Ishikawa (cell line): ENCODE data around the gene SLC6A12.

Experiments
- EP300 ChIP-seq: IDR thresholded peaks from 2 replicates; pipeline ENCODE4 v1.6.1; 2012; ENCODE audit warnings: borderline replicate concordance
- TAF1 ChIP-seq: IDR thresholded peaks from 2 replicates; pipeline ENCODE4 v1.6.1; 2012; ENCODE audit warnings: low read depth, mild to moderate bottlenecking
- YY1 ChIP-seq: IDR thresholded peaks from 2 replicates; pipeline ENCODE4 v1.6.1; 2012; ENCODE audit warnings: low read depth
- TF ChIP-seq, protein P1 (sequence below): IDR thresholded peaks from 2 replicates; pipeline ENCODE4 v1.6.1; 2012; ENCODE audit warnings: low read depth, mild to moderate bottlenecking

DNA sequence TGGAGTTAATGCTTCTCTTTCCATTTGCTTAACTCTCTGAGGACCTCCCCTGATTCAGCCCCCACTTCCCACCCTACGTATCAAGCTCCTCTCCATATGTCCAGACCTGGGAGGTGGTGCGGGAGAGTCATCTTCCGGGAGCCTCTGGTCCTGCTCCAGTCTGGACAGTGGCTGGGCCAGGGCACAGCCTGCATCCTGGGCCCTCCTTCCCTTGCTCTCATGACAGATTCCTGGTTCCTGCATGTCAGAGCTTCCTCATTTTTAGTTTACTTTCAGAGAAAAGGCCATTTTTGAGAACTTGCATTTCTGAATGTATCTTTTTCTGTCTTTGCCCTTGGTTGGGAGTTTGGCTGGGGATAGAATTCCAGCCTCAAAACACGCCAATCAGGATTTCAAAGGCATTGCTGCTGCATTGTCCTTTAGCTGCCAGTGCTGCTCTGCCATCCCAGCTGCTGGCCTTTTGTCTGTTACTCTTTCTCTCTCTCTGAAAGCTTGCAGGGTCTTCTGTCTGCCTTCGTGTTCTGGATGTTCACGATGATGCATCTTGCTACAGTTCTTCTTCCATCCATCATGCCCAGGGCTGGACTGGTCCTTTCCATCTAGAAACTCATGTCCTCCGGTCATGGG lies 54.7 kb downstream of the SLC6A12 start:
- TF ChIP-seq YY1 (no peak), EP300 (no peak), TAF1 (no peak)
- TF ChIP-seq, protein P1, sequence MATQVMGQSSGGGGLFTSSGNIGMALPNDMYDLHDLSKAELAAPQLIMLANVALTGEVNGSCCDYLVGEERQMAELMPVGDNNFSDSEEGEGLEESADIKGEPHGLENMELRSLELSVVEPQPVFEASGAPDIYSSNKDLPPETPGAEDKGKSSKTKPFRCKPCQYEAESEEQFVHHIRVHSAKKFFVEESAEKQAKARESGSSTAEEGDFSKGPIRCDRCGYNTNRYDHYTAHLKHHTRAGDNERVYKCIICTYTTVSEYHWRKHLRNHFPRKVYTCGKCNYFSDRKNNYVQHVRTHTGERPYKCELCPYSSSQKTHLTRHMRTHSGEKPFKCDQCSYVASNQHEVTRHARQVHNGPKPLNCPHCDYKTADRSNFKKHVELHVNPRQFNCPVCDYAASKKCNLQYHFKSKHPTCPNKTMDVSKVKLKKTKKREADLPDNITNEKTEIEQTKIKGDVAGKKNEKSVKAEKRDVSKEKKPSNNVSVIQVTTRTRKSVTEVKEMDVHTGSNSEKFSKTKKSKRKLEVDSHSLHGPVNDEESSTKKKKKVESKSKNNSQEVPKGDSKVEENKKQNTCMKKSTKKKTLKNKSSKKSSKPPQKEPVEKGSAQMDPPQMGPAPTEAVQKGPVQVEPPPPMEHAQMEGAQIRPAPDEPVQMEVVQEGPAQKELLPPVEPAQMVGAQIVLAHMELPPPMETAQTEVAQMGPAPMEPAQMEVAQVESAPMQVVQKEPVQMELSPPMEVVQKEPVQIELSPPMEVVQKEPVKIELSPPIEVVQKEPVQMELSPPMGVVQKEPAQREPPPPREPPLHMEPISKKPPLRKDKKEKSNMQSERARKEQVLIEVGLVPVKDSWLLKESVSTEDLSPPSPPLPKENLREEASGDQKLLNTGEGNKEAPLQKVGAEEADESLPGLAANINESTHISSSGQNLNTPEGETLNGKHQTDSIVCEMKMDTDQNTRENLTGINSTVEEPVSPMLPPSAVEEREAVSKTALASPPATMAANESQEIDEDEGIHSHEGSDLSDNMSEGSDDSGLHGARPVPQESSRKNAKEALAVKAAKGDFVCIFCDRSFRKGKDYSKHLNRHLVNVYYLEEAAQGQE, result no peak
